Measurements from ENCODE around the gene HILPDA.

Gene HILPDA, protein sequence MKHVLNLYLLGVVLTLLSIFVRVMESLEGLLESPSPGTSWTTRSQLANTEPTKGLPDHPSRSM

DNA sequence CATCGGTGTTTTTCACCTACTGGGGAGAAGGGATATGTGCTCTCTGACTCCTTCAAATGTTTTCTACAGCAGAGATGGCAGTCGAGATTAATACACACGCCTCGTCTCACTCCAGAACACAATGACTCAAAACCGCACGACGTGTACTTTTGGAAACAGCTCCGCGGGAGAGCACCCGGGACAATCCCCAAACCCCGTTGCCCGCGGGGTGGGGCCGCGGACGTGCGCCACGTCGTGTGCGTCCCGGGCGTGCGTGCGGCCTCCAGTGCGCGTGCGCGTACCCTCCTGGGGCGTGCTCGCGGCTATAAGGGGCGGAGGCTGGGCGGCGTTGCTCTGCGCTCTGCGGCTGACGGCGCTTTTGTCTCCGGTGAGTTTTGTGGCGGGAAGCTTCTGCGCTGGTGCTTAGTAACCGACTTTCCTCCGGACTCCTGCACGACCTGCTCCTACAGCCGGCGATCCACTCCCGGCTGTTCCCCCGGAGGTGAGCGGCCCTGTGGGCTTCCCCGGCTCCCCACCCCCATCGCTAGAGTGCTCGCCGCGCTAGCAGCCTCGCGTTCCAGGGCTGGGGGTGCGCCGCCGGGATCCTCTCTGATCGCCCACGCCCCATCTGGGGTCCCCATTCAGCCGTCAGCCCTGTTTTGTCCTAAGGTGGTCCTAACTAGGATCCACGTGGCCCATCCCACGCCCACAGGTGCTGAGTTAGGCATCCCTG is at the start of gene HILPDA:
Gene HILPDA (plus strand): TSS at position 336 of the 712 bp plus-strand sequence. CDS start 1,391 bp downstream, outside the sequence.
- peak; percentile 82 for DNase-seq (ENCODE audit: low spot score)

DNA sequence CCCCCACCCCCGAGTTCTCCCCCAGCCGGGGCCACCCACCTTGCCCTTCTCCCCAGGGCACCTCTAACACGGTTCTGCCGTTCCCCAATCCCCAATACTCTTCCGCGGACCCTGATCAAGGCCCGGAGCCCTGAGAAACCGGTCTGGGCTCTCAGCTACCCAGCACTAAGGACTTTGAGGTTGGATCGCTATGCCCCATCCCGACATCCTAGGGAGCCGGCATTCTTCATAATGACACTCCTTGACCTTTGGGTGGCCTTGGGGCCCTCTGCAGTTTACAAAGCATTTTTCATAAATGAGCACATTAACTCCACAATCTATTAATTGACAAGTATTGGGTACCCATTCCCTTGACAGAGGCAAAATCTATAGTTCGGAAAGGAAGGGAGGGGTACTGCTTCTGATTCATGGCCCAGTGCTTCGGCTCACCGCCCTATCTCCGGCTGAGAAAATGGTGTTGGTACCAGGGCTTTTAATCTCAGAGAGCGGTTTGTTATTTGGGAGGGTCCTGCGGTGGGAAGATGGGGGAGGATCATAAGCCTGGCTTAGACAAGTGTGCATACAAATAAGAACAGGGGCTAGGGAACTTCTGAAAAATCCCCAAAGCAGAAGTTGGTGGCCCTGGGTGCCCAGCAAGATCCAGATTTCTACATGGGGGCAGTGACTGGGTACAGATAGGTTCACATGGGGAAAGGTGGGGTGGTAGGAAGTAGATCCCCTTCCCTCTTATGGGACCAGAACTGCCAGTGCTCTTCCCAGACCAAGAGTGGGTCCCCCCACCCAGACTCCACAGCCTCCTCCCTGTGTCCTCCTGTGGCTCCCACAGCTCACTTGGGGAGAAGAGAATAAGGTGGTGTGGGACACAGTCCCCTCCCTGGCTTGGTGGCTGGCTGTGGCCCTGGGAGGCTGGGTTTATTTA is 49.1 kb upstream of the HILPDA start:
- no peak for DNase-seq (ENCODE audit: low spot score)

DNA sequence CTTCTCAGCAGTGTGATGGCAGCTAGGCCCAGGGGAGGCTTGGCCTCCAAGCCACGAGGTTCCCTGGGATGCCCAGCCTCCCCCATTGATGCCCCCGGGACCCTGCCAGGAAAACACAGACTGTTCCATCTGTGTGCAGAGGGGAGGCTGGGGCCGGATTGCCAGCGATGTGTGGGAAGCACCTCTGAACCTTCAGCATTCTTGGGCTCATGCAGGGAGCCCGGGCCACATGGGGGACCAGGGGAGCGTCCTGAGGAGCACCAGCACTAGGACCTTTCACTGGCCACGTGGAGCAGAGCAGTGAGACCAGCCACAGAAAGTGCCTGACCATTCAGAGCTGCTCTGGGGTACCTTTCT is 48.5 kb upstream of the HILPDA start:
- no peak for DNase-seq (ENCODE audit: low spot score)

DNA sequence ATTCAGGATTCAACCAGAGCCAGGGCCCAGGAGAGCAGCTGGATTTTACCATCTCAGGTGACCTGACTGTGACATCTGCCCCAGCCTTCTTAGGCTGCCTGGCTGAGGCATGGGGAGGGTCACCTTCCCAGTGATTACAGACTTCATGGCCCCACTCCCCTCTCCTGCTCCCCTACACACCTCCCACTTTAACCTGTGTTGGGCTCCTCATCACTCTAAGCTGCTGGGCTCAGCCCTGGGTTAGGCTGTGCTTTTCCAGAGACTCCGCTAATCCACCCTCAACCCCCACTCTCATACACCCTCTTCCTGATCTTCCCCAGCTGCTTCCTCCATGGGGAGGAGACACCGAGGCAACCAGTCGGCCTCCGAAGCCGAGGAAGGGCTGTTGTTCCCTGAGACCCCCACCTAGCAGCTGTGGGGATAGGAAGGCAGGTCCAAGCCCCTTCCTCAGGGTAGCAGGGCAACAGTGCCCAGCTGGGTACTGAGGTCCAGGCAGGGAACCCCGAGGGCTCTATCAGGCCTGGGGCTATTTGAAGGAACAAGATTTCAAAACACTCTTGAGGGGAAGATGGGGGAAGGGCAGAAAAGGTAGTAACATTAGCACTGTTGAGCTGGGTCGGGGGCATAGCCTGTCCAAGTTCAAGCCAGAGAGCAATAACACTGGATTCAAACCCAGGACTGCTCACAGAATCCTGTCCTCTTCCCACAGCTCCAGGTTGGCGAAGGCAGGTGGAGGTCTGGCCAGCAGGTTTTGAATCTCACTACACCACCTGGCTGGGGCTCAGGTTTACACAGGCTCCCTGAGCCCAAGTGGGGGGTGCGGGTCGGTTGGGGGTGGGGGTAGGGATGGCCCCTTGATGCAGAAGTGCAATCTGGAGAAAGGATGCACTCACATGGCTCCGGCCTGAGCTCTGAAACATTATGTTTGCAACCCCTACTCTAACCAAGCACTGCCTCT is 47.6 kb upstream of the HILPDA start:
- no peak for DNase-seq (ENCODE audit: low spot score)

DNA sequence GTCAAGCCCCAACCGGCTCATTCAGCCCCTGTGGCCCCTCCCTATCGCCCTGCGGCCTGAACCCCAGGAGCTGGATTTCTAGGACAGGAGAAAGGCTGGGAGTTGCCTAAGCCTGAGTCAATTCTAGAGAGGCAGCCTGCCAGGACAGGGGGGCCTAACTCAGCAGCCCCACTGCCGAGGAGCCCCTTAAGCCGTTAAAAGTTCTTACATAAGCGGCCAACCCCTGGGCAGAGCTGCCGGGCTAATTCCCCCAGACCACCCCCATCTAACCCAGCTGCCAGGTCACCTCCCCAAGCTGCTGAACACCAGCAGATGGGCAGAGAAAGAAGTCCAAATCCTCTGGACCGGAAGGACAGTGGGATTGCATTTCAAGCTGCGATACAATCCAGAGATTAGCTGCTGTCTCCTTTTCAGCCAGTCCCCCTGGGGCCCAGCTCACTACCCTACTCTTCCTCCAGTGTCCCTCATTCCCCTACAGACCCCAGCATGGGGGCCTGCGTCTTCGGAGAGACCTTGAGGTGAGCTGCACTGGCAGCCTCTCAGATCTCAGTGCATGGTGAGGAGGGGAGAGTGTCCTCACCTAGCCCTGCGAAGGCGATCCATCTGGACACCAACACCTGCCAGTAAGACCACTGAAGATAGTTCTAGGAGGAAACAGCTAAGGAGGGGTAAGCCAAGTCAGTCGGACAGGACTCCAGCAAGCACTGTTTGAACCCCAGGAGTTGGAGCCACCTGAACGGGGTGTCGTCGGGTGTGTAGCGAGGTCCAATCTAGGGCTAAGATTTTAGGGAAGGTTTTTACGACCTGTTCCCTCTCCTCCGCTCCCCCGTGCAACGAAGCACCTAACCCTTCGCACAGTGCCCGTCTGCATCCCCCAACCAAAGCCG is 46.7 kb upstream of the HILPDA start:
- no peak for DNase-seq (ENCODE audit: low spot score)

DNA sequence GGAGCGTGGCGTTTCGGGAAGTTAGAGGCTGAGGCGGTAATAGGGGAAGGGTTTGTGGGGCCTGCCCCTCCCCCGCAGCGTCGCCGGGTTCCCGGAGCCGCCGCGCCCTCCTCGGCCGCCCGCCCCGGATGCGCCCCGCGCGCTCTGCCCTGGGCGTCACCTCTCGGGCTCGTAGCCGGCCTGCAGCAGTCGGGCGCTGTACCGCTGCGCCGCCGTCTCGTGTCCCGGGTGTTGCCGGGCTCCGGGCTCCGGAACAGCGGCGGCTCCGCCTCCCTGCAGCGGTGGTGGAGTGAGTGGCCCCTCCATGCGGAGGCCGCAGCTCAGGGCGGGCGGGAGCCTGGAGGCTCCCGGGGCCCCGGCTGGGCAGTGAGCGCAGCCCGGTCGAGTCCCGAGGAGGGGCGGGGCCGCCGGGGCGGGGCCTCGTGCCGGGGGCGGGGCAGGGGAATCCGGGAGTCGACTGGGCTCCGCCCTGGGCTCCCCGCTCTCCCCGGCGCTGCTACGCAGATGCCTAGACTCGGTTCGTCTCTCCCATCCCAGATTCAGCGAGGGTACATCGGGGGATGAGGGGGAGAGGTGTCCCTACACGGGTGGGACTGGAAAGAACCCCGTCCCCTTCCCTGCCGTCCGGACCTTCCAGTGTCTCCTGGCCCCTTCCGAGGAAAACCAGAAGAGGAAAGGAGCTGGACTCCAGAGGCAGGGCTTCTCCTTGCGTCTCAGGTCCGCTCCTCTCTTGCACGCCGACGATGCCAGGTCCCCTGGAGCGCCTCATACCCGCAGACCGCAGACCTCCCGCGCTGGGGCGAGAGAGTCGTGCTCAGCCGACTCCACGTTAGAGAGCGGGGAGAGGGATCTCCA is 45.9 kb upstream of the HILPDA start, which contains the start of gene IMPDH1:
Gene IMPDH1 (minus strand): TSS at position 387 of the 855 bp plus-strand sequence. CDS start 81 bp downstream, at position 306.
- peak; percentile 57 for DNase-seq (ENCODE audit: low spot score)

DNA sequence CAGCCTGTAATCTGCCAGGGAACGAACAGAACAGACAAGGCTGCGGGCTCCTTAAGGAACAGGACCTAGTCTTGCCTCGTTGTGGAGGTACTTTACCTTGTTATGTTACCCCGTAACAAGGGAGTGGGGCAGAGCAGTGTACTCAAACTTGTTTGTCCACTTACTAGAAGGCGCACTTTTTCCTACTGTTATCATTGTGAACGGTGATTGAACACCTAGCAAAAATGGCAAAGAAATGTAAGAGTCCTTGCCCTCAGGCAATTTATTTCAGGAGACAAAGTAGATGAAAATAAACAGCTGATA is 45.3 kb upstream of the HILPDA start:
- peak; percentile 30 for DNase-seq (ENCODE audit: low spot score)

DNA sequence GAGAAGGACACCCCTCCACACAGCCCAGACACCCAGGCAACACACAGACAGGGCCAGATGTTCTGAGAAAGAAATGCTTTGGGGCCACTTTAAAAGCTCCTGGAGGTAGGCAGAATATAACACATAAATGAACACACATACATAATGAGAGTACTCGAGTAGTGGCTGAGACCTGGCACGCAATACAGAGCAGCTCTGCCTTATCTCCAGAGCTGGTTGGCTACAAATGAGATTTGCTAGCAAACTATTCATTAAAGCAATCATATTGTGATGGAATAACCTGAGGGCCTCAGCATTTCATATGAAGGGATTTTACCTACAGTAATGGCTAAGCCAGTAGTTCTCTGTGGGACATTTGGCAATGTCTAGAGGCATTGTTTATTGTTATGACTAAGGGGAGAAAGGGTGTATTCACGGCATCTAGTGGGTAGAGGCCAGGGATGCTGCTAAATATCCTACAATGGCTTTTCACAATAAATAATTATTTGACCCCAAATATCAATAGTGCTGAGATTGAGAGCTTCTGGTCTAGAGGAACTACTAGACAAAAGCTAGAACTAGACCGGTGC is 40.4 kb upstream of the HILPDA start:
- peak; percentile 62 for DNase-seq (ENCODE audit: low spot score)

DNA sequence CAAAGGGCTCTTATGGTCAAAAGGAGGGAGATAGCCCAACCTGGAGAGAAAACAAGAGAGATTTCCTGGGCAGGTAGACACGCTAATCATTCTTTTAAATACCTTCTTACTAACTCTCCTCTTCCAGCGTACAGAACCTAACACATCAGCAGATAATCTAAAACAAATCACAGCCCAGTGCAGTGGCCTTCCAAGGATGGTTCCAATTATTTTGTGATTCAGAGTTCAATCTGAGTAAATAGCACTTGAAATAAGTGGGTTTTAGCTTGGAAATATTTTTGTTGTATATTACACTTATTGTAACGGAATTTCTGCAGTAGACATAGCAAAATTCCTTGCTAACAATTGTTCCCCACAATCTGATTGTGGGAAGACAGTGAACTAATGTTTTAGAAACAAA is 38.6 kb upstream of the HILPDA start:
- DNase-seq (ENCODE audit: low spot score): no peak

DNA sequence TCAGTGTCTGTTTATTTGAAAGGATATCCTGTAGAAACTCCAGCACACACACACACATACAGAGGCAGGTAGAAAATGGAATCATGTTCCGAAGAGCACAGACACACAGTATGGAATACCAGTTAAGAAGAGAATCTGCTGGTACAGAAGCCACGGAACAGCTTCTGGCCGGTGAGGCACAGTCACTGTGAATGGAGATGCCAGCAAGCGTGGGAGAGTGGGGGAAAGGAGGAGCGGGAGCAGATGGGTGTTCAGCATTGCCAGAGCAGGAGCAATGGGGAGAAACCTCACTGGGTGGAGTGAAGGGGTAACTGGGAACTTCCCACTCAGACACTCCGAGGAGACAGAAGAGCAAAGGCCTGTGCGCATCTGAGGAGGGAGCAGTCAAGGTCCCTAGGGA is 36.4 kb upstream of the HILPDA start:
- DNase-seq (ENCODE audit: low spot score): no peak

DNA sequence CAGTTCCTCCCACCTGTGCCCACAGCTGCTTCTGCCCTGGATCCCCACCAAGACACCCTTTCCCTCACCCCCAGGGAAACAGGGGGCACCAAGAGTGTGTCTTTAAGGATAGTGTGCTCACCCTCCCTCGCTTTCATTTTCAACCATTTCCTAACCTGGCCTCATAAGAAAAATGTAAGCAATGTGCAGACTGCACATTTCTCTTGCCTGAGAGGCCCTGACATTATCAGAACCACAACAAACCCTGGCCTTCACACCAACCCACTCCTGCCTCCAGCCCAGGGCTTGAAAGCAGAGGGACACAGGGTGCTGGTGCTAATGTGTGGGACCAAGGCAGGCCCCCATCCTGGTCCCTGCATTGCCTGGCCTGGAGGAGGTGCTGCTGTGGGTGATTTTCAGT is 34.9 kb upstream of the HILPDA start:
- no peak for DNase-seq (ENCODE audit: low spot score)

DNA sequence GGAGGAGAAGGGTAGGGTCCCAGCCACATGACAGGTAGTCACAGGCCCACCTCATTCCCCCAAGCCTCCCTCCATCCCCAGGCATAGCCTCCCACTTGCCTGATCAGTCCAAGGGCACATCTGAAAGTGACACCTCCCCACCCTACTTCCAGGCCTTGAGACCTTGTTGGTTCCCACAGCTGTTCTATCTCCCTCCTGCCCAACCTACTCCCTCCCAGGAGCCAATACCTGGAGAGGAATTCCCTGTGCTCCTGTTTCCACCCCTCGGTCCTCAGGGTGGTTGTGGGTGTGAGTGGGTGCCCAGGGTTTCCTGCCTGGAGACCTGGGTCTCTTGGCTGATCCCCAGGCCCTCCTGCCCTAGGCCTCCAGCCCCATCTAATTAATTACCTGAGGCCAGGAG is 34.3 kb upstream of the HILPDA start:
- DNase-seq (ENCODE audit: low spot score): no peak

DNA sequence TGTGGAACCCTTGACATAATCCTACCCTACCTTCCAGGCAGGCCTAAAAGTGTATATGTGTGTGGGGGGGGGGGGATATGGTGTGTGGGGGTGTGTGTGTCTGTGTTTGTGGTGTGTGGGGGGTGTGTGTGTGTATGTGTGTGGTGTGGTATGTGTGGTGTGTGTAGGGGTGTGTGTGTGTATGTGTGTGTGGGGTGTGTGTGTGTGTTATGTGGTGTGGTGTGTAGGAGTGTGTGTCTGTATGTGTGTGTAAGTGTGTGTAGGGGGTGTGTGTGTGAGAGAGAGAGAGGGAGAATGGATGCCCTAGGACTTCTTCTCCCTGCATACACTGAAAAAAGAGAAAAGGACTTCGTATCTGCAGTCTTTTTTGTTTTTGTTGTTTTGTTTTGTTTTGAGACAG is 33.6 kb upstream of the HILPDA start:
- DNase-seq (ENCODE audit: low spot score): no peak

DNA sequence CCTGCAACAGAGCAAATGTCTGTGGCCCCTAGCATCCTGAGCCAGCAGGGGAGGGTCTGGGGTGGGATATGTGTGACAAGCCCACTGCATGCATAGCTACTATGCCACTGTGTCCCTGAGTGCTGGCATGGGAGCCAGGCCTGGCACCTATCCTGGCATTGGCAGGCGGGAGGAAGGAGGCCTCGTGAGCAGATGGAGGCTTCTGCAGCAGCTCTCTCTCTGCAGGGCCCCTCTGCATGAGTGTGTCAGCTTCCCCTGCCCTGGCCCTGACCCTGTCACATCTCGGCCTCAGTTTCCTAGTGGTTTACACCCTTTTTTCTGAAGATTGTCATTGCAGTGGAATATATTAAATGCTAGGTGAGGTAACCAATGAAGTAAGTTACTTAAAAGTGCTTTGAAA is 32.8 kb upstream of the HILPDA start:
- no peak for DNase-seq (ENCODE audit: low spot score)

DNA sequence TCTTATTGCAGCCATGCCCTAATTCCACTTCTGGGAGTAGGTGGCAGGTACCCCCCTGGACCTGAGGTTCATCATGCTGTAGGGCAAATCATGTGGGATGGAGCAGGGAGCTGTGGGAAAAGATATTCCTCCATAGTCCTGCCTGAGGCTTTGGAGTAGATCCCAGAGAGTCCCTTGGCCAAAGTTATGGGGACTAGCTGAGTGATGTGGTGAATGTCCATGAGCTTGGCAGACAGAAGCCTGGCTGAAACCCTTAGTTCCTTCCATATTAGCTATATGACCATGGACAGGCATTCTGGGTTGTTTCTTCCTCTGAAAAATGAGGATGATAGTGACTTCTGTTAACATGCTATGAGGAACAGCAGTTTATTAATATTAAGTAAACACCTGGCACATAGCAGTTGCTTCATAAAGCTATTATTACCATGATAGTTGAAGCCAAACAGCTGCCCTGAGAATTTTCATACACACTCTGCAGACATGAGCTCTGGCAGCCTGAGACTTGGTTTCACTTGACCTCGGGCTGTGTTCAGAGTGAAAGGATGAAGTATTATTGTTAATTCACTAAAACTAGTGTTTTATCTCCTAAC is 30.9 kb upstream of the HILPDA start:
- DNase-seq (ENCODE audit: low spot score): no peak

DNA sequence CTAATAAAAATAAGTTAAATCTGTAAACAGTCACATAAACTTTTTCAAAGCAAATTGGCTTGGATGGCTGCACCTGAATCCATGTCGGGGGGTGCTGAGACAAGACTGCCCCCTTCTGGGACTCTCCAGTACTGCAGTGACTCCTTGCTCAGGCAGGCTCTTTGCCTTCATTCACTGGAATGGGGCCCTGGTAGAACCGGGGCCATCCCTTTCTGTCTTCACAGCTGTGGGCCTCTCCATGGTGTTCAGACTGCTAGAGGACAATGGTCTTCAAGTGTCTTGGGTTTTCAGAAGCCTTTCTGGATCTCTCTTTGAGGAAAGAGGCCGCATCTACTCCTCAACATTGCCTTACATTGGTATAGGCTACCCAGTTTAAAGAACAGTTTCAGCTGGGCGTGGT is 29.8 kb upstream of the HILPDA start:
- peak; percentile 47 for DNase-seq (ENCODE audit: low spot score)

DNA sequence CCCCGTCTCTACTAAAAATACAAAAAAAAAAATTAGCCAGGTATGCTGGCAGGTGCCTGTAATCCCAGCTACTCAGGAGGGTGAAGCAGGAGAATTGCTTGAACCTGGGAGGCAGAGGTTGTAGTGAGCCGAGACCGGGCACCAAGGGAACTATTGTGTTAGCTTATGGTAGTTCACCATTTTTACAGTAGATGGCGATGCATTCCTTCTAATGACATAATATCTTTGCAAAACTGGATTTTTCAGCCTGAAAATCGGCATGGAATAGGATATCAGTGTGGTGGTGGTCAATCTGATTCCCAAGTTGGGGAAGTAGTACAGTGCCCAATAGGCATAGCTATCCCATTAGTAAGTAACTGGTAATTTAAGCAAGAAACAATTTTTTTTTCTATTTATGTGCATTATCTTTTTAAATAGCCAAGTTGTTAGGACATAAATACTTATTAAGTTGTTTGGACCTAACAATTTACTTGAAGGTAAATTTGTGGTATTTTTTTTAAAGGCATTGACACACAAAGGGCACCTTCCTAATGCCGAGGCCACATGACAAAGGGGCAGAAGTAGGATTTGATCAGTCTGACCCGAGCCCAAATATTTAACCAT is 28.3 kb upstream of the HILPDA start:
- peak; percentile 74 for DNase-seq (ENCODE audit: low spot score)

DNA sequence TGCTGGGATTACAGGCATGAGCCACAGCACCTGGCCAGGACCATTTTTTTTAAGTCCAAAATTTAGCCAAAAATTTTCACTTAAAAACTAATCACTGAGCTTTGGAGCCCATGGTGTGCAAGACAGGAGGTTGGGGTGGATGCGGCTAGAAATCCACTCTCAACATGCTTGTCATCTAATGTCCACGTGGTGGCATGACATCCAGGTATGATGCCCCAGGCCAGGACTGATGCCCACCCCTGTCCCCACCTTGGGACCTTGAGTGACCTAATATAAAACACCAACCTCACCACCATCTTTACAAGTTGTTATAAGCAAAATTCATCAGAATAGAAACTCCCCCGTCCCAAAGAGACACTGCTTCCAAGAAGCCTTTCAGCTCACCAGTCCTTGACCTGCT is 25.5 kb upstream of the HILPDA start:
- no peak for DNase-seq (ENCODE audit: low spot score)

DNA sequence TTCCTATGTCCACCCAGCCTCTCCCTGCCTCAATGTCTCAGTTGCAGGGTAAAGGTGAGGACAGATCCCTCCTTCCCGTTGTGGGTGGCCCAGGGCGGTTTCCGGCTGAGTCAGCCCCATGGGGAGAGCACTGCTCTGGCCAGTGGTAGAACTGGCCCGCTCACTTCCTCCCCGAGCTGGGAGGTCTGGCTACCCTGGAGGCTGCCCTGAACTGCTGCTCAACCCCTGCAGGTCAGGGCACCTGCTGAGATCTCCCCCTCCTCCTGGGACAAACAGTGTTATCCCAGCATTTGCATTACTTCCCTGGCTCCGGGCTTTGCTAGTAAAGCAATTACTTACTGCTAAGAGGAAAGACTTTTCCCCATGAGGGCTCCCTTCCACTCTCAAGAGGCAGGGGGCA is 24.5 kb upstream of the HILPDA start:
- no peak for DNase-seq (ENCODE audit: low spot score)
